Lower leg skin (tissue), 4 donors: Measurements from ENCODE around the gene ST6GALNAC5. TPM values are rescaled to one million over a fixed set of nuclear protein-coding genes. Genes with fewer than 3 reads are reported as not detected.

Experiments used
- DNase-seq, 2 donors: peaks; one replicate each; pipeline ENCODE4 v3.0.0-alpha.2; 2019; ENCODE audit warnings: low spot score in 2 of 2
- H3K4me3 ChIP-seq: fragments of 200-600 bp; sonication (generic); 2 replicates; pipeline ENCODE4 v1.5.1; 2017; ENCODE audit warnings: mild to moderate bottlenecking, low read depth; ENCODE audit not compliant: poor library complexity, severe bottlenecking
- CTCF ChIP-seq, 3 donors: fragments of 450-650 bp; IDR thresholded peaks; one replicate each; pipeline ENCODE4 v1.5.1; 2016; ENCODE audit warnings: antibody characterized with exemption in 3 of 3, mild to moderate bottlenecking in 3 of 3, moderate library complexity in 2 of 3
- POLR2A ChIP-seq, 2 donors: fragments of 450-650 bp; IDR thresholded peaks; one replicate each; pipeline ENCODE4 v1.6.1; 2016 to 2017; ENCODE audit warnings: antibody characterized with exemption in 2 of 2, mild to moderate bottlenecking in 1 of 2, moderate library complexity in 1 of 2
- WGBS, 2 donors: methylation state at CpG; one replicate each; pipeline ENCODE4 v1.1.5; 2018; 5-methylcytosine and 5-hydroxymethylcytosine counted together
- intact Hi-C: fragments of 100-400 bp; cut with DNase I; formaldehyde crosslinking; loops from one replicate; pipeline ENCODE4 v1.15.0; 2023; ENCODE audit warnings: low total_unique reads
- total RNA-seq, 4 donors: library from RNA; depleted of rRNA; stranded (reverse); fragments of >200 nt; gene quantifications; one replicate each; pipeline ENCODE4 v1.1.0, GENCODE V29; 2016

ST6GALNAC5 gene
- total RNA-seq, 4 donors from 2014 or later = 1.2 to 4.7 (median 3.5) TPM

DNA sequence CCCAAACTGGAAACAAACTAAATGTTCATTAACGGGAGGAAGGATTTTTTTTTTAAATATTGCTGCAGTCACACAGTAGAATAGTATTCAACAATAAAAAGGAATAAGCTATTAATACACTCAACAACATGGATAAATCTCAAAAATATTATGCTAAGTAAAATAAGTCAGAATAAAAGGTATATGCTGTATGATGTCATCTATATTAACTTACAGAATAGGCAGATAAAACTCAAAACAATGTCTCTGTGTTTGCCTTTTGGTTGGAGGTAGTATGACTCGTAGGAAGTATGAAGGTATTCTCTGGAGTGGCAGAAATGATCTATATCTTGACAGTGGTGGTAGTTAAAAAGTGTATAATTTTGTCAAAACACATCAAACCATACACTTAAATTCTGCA is 6.1 kb upstream of the ST6GALNAC5 start:
- 80 to 82% methylated on average over 2 of the region's 2 CpGs for WGBS, 2 donors
- intact Hi-C loops = no loop called here
- no peak overlapping the region for H3K4me3 ChIP-seq
- TF ChIP-seq CTCF (IDR thresholded peaks at IDR 0.05) = no peak
- no peak for TF ChIP-seq POLR2A (IDR thresholded peaks at IDR 0.05)
- no peak for DNase-seq

- intact Hi-C loops = no loop called here
- no peak for DNase-seq
- TF ChIP-seq CTCF (IDR thresholded peaks at IDR 0.05) (no peak), POLR2A (IDR thresholded peaks at IDR 0.05) (no peak)
- no peak overlapping the region for H3K4me3 ChIP-seq
Measured at GRCh38 chr1:76862447-76862846, 4.8 kb upstream of the ST6GALNAC5 start.

DNA sequence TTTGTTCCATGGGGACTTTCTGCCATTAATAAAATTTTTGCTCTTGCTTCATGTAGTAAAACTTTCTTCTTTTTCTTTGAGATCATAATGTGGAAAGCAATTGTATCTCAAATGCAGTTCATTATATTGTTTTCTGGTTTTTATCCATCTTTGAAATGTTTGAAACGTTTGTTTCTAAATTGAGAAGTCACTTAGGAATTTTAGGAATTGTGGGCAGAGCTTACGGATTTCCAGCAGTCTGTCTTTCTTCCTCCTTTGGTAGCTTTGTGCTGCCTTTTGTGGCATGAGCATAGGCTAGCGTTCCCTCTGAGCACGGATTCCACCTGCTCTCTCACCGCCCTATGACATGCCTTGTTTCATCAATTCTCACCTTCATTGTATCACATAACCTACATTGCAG is 2.9 kb upstream of the ST6GALNAC5 start:
- TF ChIP-seq POLR2A (IDR thresholded peaks at IDR 0.05) = no peak
- no peak for TF ChIP-seq CTCF (IDR thresholded peaks at IDR 0.05)
- DNase-seq = no peak
- H3K4me3 ChIP-seq = no peak overlapping the region
- WGBS, 2 donors = 53 to 57% methylated on average over 5 of the region's 5 CpGs
- intact Hi-C loops = no loop called here

DNA sequence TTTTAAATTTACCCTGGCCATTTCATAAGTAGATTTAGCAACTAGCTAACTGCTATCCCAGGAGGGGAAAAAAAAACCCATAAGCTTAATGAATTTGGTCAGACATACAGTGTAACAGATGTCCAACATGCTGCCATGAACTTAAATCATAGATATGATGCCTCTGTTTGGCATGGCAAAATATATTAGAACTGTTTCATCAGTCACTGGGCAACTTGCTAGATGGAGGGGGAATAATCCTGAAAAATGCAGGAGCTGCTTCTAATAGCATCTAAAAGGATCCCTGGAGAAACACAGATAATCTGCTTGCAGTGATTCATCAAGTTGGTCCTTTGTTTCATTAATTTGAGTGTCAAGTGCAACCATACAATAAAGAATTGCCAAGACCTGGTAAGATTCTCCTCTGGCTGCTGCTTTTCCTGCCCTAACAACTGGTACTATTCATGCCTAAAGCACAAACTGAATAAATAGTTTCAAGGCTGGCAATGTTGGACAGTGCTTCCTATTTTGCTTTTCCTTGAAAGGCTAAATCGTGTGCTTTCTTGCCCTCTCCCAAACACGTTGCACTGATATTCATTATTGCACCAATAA is 1.5 kb upstream of the ST6GALNAC5 start:
- intact Hi-C loops = no loop called here
- DNase-seq = no peak
- no peak for TF ChIP-seq CTCF (IDR thresholded peaks at IDR 0.05)
- TF ChIP-seq POLR2A (IDR thresholded peaks at IDR 0.05) = no peak
- no peak overlapping the region for H3K4me3 ChIP-seq
- WGBS, 2 donors = 60 to 71% methylated on average over 2 of the region's 2 CpGs

DNA sequence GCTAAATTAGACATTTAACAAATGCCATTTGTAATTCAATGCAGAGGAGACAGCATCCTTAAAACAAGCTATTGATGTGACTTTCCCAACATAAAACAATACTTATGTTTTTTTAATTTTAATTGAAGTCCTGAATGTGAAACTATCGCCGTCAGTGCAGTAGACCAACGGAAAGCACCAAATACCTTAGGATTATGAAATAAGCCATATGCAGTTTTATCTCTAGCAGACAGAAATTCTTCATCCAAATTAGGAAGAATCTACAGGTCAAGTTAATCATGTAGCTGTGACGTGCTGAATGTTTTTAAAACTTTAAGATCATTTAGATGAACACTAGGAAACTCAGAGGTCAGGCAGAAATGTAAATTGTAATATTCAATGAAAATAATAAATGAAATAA is 714 bp upstream of the ST6GALNAC5 start:
- intact Hi-C loops = no loop called here
- DNase-seq = no peak
- no peak overlapping the region for H3K4me3 ChIP-seq
- 85 to 86% methylated on average over 4 of the region's 4 CpGs for WGBS, 2 donors
- no peak for TF ChIP-seq CTCF (IDR thresholded peaks at IDR 0.05)
- TF ChIP-seq POLR2A (IDR thresholded peaks at IDR 0.05) = no peak
